OCI-LY7 (cell line): ENCODE measurements around the gene RPL39. TPM values are rescaled to one million over a fixed set of nuclear protein-coding genes. Genes with fewer than 3 reads are reported as not detected.
"Not testable (repeated sequence)": the region's sequence is repeated elsewhere in the genome, so short reads cannot be mapped to it uniquely, and the experiment has no call there.

Source experiments
- BruUV-seq: library from RNA; stranded (reverse); fragments of 400-500 nt; replicated peaks from 2 replicates; lab custom pipeline; 2021; lab: Mats Ljungman, UMichigan
- CTCF ChIA-PET: fragments of 300-600 bp; sonication (Branson Sonifier 250); formaldehyde crosslinking; loops from one replicate; lab custom pipeline; 2022; ENCODE audit warnings: antibody characterized with exemption; ENCODE audit not compliant: unreplicated experiment; lab: Charles Lee
- POLR2A ChIA-PET: fragments of 300-600 bp; sonication (Branson Sonifier 250); formaldehyde crosslinking; loops from one replicate; lab custom pipeline; 2022; ENCODE audit warnings: antibody characterized with exemption; lab: Charles Lee
- DNase-seq: peaks from one replicate; pipeline ENCODE4 v3.0.0-alpha.2; 2015; ENCODE audit warnings: low spot score
- H2AFZ ChIP-seq: fragments of 200-600 bp; sonication (generic), shearing (Covaris generic); 2 replicates; pipeline ENCODE4 v1.6.1; 2014; ENCODE audit warnings: mild to moderate bottlenecking, antibody characterized with exemption, low read length, moderate library complexity
- H3K27ac ChIP-seq: fragments of 200-600 bp; sonication (generic); 2 replicates; pipeline ENCODE4 v1.5.1; 2014; ENCODE audit warnings: mixed run types, low read depth, mild to moderate bottlenecking, moderate library complexity, low read length, inconsistent platforms; ENCODE audit not compliant: poor library complexity, severe bottlenecking
- H3K36me3 ChIP-seq: fragments of 200-600 bp; sonication (generic); 2 replicates; pipeline ENCODE4 v1.6.1; 2014; ENCODE audit warnings: mild to moderate bottlenecking, antibody characterized with exemption, low read length, moderate library complexity, mixed read lengths; ENCODE audit not compliant: insufficient read depth
- H3K4me1 ChIP-seq: fragments of 200-600 bp; sonication (generic); 2 replicates; pipeline ENCODE4 v1.5.1; 2014; ENCODE audit warnings: mild to moderate bottlenecking, low read length; ENCODE audit not compliant: insufficient read depth, poor library complexity, severe bottlenecking
- H3K4me2 ChIP-seq: fragments of 200-600 bp; sonication (generic); 2 replicates; pipeline ENCODE4 v1.6.1; 2014; ENCODE audit warnings: mild to moderate bottlenecking, low read length
- H3K4me3 ChIP-seq: fragments of 200-600 bp; sonication (generic); 2 replicates; pipeline ENCODE4 v1.5.1; 2014; ENCODE audit warnings: mild to moderate bottlenecking, low read depth, low read length; ENCODE audit not compliant: poor library complexity, severe bottlenecking
- H3K79me2 ChIP-seq: fragments of 200-600 bp; sonication (generic); 2 replicates; pipeline ENCODE4 v1.6.1; 2016; ENCODE audit warnings: low read depth, mild to moderate bottlenecking, low read length, moderate library complexity, mixed read lengths; ENCODE audit not compliant: insufficient read depth
- H3K9me2 ChIP-seq: fragments of 200-600 bp; sonication (generic); 2 replicates; pipeline ENCODE4 v1.6.1; 2016; ENCODE audit warnings: mild to moderate bottlenecking, low read length, mixed read lengths; ENCODE audit not compliant: insufficient read depth
- H3K9me3 ChIP-seq: fragments of 200-600 bp; sonication (generic); 2 replicates; pipeline ENCODE4 v1.6.1; 2014; ENCODE audit warnings: mild to moderate bottlenecking, mixed run types, low read length, mixed read lengths
- H4K20me1 ChIP-seq: fragments of 200-600 bp; sonication (generic); 2 replicates; pipeline ENCODE4 v1.6.1; 2014; ENCODE audit warnings: mild to moderate bottlenecking, antibody characterized with exemption, low read length, moderate library complexity, mixed read lengths; ENCODE audit not compliant: insufficient read depth
- CTCF ChIP-seq: fragments of 200-600 bp; sonication (generic); conservative IDR thresholded peaks from 2 replicates; pipeline ENCODE4 v1.5.1; 2014; ENCODE audit warnings: mild to moderate bottlenecking, antibody characterized with exemption, low read length, moderate library complexity, mixed read lengths
- EZH2phosphoT487 ChIP-seq: fragments of 200-600 bp; sonication (generic); IDR thresholded peaks from 2 replicates; pipeline ENCODE4 v1.6.1; 2018; ENCODE audit warnings: low read depth, borderline replicate concordance, mild to moderate bottlenecking, mixed run types, antibody characterized with exemption, low read length, moderate library complexity, mixed read lengths
- intact Hi-C: fragments of 100-400 bp; cut with micrococcal nuclease; formaldehyde crosslinking; loops from one replicate; pipeline ENCODE4 v1.10.0; 2022; ENCODE audit not compliant: unreplicated experiment
- total RNA-seq, 2 experiments: library from RNA; depleted of rRNA in 1 of 2; stranded (reverse); fragments of >200 nt in 1 of 2; shearing (Covaris generic) in 1 of 2; gene quantifications; 2 replicates each; pipeline ENCODE4 v1.2.3, GENCODE V29; 2014 to 2022

RPL39 gene
- total RNA-seq, 2 experiments from 2014 or later: 2,070 to 2,118 TPM

GRCh38 chrX:119768436-119768835 is 23.0 kb downstream of the RPL39 start:
- CTCF ChIA-PET, H4K20me1 ChIP-seq, H3K4me2 ChIP-seq, H3K4me1 ChIP-seq, intact Hi-C loops, H3K27ac ChIP-seq, H3K9me3 ChIP-seq, H3K9me2 ChIP-seq, H2AFZ ChIP-seq, H3K4me3 ChIP-seq, POLR2A ChIA-PET, H3K36me3 ChIP-seq, H3K79me2 ChIP-seq, DNase-seq, BruUV-seq: not testable (repeated sequence)

GRCh38 chrX:119763836-119764387 is 27.5 kb downstream of the RPL39 start:
- POLR2A ChIA-PET: interaction anchor here (0.6 to 1.0 kb wide), 2 partner anchors 8 to 169 kb away, joined by 3 to 4 read pairs; no protein-coding TSS in a partner anchor
- intact Hi-C loops: no loop called here

GRCh38 chrX:119763181-119763580 is 28.2 kb downstream of the RPL39 start:
- Histone ChIP-seq H3K4me2 (no peak overlapping the region), H3K4me1 (peaks cover 41% of the 10 kb centered on the region), H3K27ac (no peak overlapping the region), H3K79me2 (no peaks in the 10 kb centered on the region), H3K9me2 (no peaks in the 10 kb centered on the region), H3K9me3 (no peaks in the 10 kb centered on the region), H3K4me3 (no peak overlapping the region), H2AFZ (no peak overlapping the region), H3K36me3 (no peaks in the 10 kb centered on the region), H4K20me1 (no peaks in the 10 kb centered on the region)
- BruUV-seq: no TSS peak
- ChIA-PET POLR2A (no interaction called here), CTCF (no interaction called here)
- TF ChIP-seq EZH2phosphoT487: no peak
- TF ChIP-seq CTCF: no peak
- intact Hi-C loops: no loop called here
- no peak for DNase-seq

More at GRCh38 chrX:119763836-119764387, 27.5 kb downstream of the RPL39 start:
- no peaks in the 10 kb centered on the region for H3K36me3 ChIP-seq
- peak overlapping the region; percentile 26; the same call in 1 of the 2 replicates for H3K4me2 ChIP-seq
- H3K27ac ChIP-seq: no peak overlapping the region
- no peak overlapping the region for H3K4me3 ChIP-seq
- no peaks in the 10 kb centered on the region for H3K79me2 ChIP-seq
- BruUV-seq: no TSS peak
- H3K9me2 ChIP-seq: no peaks in the 10 kb centered on the region
- H4K20me1 ChIP-seq: no peaks in the 10 kb centered on the region
- H3K4me1 ChIP-seq: peaks cover 33% of the 10 kb centered on the region
- TF ChIP-seq CTCF (no peak), EZH2phosphoT487 (no peak)
- CTCF ChIA-PET: interaction anchor here (1.0 kb wide), 1 partner anchor 158 kb away, joined by 3 read pairs; the partner anchor contains the start of gene NKRF
- no peak overlapping the region for H2AFZ ChIP-seq
- no peaks in the 10 kb centered on the region for H3K9me3 ChIP-seq
- DNase-seq: no peak
